Measurements from ENCODE around the gene STK17B. TPM values are rescaled to one million over a fixed set of nuclear protein-coding genes. Genes with fewer than 3 reads are reported as not detected.

Gene STK17B
- total and polyA plus RNA-seq, 2 of the 13 experiments (the other 11 are each of a cell fraction or from before 2014, with no cell fraction given): 1.6 to 4.5 TPM

- no peak for TF ChIP-seq ZNF567 (CRISPR knock-in tag; IDR thresholded peaks at IDR 0.05; ENCODE audit: borderline replicate concordance)
- no peak for TF ChIP-seq FLYWCH1 (CRISPR knock-in tag; IDR thresholded peaks at IDR 0.05)
- TF ChIP-seq ZNF512B (CRISPR knock-in tag; IDR thresholded peaks at IDR 0.05; ENCODE audit: borderline replicate concordance): no peak
- TF ChIP-seq NR3C1 (CRISPR knock-in tag; IDR thresholded peaks at IDR 0.05): no peak
- no peak for TF ChIP-seq ZNF496 (CRISPR knock-in tag; IDR thresholded peaks at IDR 0.05; ENCODE audit: insufficient replicate concordance)
- 0 out of 2 replicates have a peak, but pooled peaks have one; percentile 20 for TF ChIP-seq ZBTB21 (CRISPR knock-in tag; IDR thresholded peaks at IDR 0.05)
- TF ChIP-seq RFX1 (IDR thresholded peaks at IDR 0.05): no peak
- TF ChIP-seq MAF1 (CRISPR knock-in tag; IDR thresholded peaks at IDR 0.05; ENCODE audit: borderline replicate concordance): peak; percentile 71; the same call in 1 of the 2 replicates
- TF ChIP-seq ZNF557 (CRISPR knock-in tag; IDR thresholded peaks at IDR 0.05): peak; percentile 22; the same call in 1 of the 2 replicates
- TF ChIP-seq TAF15 (IDR thresholded peaks at IDR 0.05; ENCODE audit: low read depth, low read length, poor library complexity, severe bottlenecking): no peak
- TF ChIP-seq ZNF740 (CRISPR knock-in tag; IDR thresholded peaks at IDR 0.05): no peak
- TF ChIP-seq RNF2 (conservative IDR thresholded peaks at IDR 0.05; ENCODE audit: low read depth): peak; percentile 63; the same call in 1 of the 2 replicates
- peak; percentile 92 for TF ChIP-seq ZNF598 (CRISPR knock-in tag; IDR thresholded peaks at IDR 0.05; ENCODE audit: borderline replicate concordance)
- 0 out of 2 replicates have a peak, but pooled peaks have one; percentile 70 for TF ChIP-seq ZNF230 (CRISPR knock-in tag; IDR thresholded peaks at IDR 0.05)
- no peak for TF ChIP-seq SUZ12 (IDR thresholded peaks at IDR 0.05; ENCODE audit: low read depth, low read length)
- TF ChIP-seq SP5 (CRISPR knock-in tag; IDR thresholded peaks at IDR 0.05; ENCODE audit: borderline replicate concordance, low read depth): peak; percentile 66; the same call in 1 of the 2 replicates
- TF ChIP-seq BRF2 (CRISPR knock-in tag; IDR thresholded peaks at IDR 0.05): no peak
- no peak for TF ChIP-seq MBNL3 (CRISPR knock-in tag; conservative IDR thresholded peaks at IDR 0.05)
- peak; percentile 72 for TF ChIP-seq SP2 (CRISPR knock-in tag; IDR thresholded peaks at IDR 0.05)
- no peak for TF ChIP-seq SNRNP70 (IDR thresholded peaks at IDR 0.05; ENCODE audit: low read depth, low read length)
- no peak for TF ChIP-seq GMEB2 (CRISPR knock-in tag; IDR thresholded peaks at IDR 0.05; ENCODE audit: low read depth)
- no peak; the same call in 1 of the 2 replicates for TF ChIP-seq STAG1 (CRISPR knock-in tag; IDR thresholded peaks at IDR 0.05)
- peak; percentile 2; the same call in 1 of the 2 replicates for TF ChIP-seq TFDP1 (CRISPR knock-in tag; IDR thresholded peaks at IDR 0.05; ENCODE audit: borderline replicate concordance)
- TF ChIP-seq ZNF251 (CRISPR knock-in tag; IDR thresholded peaks at IDR 0.05): no peak
Measured at GRCh38 chr2:196171248-196171871, at the start of gene STK17B (continued).

Measured in HepG2 (cell line).